T1000 (cell line): ENCODE results near the gene C3.

Experiments used
- DNase-seq: peaks from one replicate; lab custom pipeline; 2025; ENCODE audit warnings: mixed read lengths; lab: John Stamatoyannopoulos, UW

C3 gene

DNA sequence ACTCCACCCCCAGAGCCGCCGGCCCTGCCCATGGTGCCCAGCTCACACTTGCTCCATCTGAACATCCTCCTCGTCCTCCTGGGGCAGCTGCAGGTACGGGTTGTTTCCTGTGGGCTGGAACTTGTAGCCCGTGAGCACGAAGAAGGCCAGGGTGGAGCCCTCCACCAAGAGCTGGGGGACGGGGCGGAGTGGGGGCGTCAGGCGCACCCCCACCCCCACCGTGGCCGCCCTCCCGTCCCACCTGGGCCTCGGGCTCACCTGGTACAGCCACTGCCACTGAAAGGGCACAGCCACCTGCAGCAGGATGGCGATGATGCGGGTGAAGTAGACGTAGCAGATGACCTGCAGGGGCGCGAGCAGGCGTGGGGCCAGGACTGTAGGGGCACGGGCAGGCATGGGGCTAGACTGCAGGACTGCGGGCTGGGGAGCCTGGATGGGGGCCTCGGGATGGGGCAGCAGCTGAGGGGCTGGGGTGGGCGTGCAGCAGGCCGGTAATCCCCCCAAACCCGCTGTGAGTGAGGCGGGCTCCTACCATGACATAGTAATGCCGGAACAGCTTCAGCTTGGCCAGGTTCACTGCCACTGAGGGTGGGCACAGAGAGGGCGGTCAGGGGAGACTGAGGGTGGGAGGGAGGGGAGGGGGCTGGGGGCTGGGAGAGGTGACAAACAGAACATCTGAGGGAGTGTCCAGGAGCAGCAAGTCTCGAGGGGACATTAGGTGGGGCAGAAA is 10.7 kb upstream of the C3 start:
- no peak for DNase-seq

DNA sequence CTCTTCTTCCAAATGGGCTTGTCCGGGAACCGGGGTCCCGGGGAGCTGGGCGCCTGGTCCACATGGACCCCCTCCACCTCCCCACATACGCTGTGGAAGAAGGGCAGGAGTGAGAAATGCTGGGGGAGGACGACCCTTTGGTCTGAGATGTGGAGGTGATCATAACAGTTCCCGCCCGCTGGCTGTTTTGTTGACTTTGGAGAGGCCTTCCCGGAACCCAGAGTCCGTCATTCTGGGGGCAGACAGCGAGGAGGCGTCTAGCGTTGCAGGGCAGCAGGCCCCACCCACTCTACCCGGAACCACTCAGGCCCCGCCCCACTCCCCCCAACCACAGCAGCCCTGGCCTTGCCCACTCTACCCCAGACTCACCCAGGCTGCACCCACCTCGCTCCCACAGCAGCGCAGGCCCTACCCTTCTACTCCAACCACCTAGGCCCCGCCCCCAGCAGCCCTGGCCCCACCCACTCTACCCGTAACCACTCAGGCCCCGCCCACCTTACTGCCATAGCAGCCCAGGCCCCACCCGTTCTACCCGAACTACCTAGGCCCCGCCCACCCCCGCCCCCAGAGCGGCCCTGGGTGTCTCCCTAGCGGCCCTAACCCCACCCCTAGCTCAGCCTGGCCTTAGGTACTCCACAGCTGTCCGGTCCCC is 9.8 kb upstream of the C3 start:
- DNase-seq, result no peak

- DNase-seq, result no peak
Measured at GRCh38 chr19:6729573-6730152, 9.2 kb upstream of the C3 start.

GRCh38 chr19:6728346-6728745 is 7.9 kb upstream of the C3 start:
- no peak for DNase-seq

DNA sequence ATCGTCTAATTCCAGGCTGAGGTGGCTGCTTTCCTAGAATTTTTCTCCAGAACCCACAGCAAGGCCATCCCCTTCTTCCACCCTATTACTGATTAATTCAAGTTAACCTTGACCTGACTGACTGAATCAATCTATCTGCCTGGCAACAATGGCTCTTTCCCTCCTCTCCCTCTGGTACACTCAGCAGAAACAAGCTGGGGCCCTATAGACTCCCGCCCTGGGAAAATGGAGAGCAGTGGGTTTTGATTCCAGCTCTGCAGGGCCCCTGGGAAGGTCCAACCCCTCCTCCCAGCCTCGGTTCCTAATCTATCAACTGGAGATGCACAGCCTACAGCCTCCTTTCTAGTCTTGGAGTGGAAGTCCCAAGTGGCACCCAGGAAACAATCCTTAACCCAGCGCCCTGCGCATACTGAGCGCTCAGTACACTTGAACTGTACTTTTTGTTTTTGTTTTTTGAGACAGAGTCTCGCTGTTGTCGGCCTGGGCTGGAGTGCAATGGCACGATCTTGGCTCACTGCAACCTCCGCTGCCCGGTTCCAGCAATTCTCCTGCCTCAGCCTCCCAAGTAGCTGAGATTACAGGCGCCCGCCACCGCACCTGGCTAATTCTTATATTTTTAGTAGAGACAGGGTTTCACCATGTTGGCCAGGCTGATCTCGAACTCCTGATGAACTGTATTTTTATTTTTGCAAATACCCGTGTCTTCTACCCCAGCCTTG is 5.2 kb upstream of the C3 start:
- no peak for DNase-seq

DNA sequence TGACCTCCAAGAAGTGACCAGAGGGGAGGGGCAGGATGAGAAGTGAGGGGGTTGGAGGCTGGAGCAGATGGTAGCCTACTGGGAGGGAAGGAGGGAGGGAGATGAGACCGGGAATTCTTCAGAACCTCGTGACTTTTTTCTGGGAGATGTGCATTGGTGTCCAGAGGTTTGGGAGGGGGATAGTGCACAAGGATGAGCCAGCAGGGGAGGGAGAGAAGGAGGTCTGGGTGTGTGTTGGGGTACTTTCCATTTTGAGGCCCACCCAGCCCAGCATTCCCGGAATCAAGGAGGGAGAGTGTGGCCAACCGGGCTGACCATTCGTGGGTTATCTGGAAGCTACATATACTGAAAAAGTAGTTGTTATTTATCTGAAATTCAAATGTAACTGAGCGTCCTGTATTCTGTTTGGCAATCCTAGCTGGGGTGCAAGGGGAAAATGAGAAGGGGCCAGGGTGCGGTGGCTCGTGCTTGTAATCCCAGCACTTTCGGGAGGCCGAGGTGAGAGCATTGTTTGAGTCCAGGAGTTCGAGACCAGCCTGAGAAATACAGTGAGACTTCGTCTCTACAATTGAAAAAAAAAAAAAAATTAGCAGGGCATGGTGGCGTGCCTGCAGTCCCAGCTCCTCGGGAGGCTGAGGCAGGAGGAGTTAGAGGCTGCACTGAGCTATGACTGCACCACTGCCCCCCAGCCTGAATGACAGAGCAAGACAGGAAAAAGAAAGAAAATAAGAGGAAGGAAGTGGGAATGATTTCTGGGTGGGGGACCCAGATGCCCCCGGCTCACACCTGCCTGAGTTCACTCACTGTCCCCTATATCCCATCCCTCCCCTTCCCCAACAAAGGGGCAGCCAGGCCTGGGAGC is 4.4 kb upstream of the C3 start:
- no peak for DNase-seq

DNA sequence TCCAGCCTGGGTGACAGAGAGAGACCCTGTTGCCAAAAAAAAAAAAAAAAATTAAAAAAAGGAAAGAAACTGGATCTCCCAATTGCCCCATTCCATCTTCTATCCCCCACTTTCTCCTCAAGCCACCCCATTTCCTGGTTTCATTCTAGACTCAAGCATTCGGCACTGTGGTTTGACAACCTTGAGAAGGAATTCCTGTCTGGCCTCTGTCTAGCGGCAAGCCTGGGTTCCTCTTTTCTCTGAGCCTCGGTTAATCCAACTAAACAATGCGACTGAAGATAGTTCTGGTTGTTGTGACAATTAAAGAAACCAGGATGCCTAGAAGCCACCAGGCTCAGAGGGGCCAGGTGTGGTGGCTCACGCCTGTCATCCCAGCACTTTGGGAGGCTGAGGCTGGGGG is 3.3 kb upstream of the C3 start:
- DNase-seq, result no peak

GRCh38 chr19:6723108-6723618 is 2.7 kb upstream of the C3 start:
- no peak for DNase-seq

GRCh38 chr19:6721773-6722172 is 1.3 kb upstream of the C3 start:
- DNase-seq, result no peak

DNA sequence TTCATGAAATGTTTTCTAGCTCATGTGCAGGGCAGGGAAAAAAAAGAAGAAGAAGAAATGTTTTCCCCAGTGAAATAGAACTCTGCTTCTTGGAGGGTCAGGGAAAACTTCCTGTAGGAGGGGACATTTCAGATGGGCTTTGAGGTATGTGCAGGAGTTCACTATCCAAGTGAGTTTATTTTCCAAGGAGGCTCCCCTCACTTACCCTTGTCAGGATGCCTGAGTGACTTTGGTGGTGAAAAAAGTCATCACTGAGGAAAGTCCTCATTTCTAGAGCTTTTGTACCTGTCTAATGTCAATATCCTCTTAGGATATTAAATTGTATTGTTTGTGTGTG is 656 bp upstream of the C3 start:
- DNase-seq, result no peak

GRCh38 chr19:6719992-6720368 is 470 bp downstream of the C3 start:
- DNase-seq, result no peak

DNA sequence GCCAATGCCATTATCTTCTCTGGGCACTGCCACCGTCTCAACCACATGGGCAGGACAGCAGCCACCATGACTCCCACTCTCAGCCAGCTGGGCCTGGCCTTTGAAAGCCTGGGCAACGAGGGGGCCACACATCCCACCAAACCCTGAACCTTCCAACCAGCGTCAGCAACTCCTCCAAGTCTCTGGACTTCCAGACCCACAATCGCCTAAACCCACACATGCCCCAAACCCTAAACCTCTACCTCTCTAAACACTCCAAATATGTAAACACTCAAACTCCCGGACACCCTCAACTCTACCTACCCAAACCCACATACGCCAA is 949 bp downstream of the C3 start:
- no peak for DNase-seq

GRCh38 chr19:6718741-6719539 is 1.5 kb downstream of the C3 start:
- no peak for DNase-seq

- no peak for DNase-seq
Measured at GRCh38 chr19:6718111-6718740, 2.2 kb downstream of the C3 start.

DNA sequence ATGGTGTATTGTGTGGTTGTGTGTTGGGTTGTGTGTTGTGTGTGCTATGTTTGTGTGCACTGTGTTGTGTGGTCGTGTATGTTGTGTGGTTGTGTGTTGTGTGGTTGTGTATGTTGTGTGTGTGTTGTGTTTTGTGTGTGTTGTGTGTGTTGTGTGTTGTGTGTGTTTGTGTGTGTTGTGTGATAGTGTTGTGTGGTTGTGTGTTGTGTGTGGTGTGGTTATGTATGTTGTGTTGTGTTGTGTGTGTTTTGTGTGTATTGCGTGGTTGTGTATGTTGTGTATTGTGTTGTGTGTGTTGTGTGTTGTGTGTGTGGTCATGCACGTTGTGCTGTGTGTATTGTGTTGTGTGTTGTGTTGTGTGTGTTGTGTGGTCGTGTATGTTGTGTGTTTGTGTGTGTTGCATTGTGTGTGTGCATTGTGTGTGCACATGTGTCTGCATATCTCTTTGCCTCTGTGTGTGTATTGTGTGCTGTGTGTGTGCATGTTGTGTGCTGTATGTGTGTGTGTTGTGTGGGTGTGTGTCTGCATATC is 2.9 kb downstream of the C3 start:
- no peak for DNase-seq

DNA sequence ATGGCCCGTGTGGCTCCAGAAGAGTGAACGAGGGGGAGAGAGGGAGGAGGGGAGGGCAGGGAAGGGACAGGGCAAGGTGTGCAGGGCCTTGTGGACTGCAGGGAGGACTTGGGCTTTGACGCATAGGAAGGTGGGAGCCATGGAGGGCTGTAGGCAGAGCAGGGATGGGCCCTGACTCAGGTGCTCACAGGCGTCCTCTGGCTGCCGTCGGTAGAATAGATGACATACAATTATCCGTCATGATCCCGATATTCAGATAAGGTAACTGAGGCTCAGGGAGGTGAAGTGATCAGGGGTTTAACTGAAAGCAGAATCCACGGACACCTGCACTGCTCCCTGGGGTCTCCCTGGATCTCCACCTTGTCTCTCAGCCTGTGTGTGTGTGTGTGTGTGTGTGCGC is 3.4 kb downstream of the C3 start:
- DNase-seq, result no peak

DNA sequence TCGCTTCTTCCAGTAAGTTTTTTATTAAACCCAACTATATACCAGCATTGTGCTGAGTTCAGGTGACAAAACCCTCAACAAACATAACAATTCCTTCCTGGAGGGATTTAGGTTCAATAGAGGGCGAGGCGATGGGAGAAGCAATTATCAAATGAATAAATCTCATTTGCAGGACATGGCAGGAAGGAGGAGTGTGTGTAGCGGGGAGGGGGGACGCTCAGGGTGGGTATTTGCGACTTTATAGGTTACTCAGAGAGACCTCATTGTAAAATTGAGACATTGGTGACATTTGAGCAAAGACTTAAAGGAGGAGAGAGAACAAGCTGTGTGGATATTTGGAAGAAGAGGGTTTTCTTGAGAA is 3.9 kb downstream of the C3 start:
- no peak for DNase-seq

DNA sequence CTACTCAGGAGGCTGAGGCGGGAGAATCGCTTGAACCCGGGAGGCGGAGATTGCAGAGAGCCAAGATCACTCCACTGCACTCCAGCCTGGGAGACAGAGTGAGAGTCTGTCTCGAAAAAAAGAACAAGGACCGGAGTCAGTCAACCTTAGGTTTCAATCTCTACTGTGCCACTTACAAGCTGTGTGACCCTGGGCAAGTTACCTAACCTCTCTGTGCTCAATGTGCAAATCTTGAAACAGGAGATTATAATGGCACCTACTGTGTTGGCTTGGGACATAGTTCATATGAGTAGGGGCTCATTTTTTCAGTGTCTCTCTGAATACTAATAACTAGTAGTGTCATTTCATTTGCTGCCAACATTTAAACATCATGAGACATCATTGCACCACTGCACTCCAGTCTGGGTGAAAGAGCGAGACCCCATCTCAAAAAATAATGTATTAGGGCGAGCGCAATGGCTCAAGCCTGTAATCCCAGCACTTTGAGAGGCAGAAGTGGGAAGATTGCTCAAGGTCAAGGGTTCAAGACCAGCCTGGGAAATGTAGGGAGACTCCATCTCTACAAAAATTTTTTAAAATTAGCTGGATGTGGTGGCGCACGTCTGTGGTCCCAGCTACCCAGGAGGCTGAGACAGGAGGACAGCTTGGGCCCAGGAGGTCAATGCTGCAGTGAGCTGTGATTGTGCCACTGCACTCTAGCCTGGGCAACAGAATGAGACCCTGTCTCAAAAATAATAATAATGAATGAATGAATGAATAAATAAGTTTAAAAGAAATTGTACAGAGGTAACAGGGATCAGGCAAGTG is 5.5 kb downstream of the C3 start:
- DNase-seq, result no peak

GRCh38 chr19:6713773-6714692 is 6.4 kb downstream of the C3 start:
- no peak for DNase-seq
